ENCODE results near the gene SPTBN1. TPM values are rescaled to one million over a fixed set of nuclear protein-coding genes. Genes with fewer than 3 reads are reported as not detected.
A peak's percentile ranks its signal among the peaks of the same experiment; 100 is the strongest.

The SPTBN1 gene
- total and polyA plus RNA-seq, 2 experiments from 2014 or later = 58.1 to 204 TPM

DNA sequence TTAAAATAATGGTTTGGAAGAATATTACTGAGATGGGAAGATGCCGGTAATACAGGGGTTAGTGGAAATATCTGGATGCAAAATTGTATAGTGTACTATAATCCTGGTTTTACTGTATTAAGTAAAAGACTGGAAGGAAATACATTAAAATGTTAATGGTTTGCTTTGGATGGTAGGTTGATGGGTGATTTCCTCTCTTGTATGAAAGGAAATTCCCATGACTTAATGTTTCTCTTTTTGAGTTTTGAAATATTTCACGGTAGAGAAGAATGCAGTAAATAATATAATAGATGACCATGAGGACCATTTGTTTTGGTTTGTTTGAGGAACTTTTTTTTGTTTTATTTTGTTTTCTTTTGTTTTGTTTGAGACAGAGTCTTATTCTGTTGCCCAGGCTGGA, 8.2 kb downstream of the SPTBN1 start (continued):
- TF ChIP-seq, protein P1, sequence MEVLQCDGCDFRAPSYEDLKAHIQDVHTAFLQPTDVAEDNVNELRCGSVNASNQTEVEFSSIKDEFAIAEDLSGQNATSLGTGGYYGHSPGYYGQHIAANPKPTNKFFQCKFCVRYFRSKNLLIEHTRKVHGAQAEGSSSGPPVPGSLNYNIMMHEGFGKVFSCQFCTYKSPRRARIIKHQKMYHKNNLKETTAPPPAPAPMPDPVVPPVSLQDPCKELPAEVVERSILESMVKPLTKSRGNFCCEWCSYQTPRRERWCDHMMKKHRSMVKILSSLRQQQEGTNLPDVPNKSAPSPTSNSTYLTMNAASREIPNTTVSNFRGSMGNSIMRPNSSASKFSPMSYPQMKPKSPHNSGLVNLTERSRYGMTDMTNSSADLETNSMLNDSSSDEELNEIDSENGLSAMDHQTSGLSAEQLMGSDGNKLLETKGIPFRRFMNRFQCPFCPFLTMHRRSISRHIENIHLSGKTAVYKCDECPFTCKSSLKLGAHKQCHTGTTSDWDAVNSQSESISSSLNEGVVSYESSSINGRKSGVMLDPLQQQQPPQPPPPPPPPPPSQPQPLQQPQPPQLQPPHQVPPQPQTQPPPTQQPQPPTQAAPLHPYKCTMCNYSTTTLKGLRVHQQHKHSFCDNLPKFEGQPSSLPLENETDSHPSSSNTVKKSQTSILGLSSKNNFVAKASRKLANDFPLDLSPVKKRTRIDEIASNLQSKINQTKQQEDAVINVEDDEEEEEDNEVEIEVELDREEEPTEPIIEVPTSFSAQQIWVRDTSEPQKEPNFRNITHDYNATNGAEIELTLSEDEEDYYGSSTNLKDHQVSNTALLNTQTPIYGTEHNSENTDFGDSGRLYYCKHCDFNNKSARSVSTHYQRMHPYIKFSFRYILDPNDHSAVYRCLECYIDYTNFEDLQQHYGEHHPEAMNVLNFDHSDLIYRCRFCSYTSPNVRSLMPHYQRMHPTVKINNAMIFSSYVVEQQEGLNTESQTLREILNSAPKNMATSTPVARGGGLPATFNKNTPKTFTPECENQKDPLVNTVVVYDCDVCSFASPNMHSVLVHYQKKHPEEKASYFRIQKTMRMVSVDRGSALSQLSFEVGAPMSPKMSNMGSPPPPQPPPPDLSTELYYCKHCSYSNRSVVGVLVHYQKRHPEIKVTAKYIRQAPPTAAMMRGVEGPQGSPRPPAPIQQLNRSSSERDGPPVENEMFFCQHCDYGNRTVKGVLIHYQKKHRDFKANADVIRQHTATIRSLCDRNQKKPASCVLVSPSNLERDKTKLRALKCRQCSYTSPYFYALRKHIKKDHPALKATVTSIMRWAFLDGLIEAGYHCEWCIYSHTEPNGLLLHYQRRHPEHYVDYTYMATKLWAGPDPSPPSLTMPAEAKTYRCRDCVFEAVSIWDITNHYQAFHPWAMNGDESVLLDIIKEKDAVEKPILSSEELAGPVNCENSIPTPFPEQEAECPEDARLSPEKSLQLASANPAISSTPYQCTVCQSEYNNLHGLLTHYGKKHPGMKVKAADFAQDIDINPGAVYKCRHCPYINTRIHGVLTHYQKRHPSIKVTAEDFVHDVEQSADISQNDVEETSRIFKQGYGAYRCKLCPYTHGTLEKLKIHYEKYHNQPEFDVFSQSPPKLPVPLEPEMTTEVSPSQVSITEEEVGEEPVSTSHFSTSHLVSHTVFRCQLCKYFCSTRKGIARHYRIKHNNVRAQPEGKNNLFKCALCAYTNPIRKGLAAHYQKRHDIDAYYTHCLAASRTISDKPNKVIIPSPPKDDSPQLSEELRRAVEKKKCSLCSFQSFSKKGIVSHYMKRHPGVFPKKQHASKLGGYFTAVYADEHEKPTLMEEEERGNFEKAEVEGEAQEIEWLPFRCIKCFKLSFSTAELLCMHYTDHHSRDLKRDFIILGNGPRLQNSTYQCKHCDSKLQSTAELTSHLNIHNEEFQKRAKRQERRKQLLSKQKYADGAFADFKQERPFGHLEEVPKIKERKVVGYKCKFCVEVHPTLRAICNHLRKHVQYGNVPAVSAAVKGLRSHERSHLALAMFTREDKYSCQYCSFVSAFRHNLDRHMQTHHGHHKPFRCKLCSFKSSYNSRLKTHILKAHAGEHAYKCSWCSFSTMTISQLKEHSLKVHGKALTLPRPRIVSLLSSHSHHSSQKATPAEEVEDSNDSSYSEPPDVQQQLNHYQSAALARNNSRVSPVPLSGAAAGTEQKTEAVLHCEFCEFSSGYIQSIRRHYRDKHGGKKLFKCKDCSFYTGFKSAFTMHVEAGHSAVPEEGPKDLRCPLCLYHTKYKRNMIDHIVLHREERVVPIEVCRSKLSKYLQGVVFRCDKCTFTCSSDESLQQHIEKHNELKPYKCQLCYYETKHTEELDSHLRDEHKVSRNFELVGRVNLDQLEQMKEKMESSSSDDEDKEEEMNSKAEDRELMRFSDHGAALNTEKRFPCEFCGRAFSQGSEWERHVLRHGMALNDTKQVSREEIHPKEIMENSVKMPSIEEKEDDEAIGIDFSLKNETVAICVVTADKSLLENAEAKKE (CRISPR knock-in tag; IDR thresholded peaks at IDR 0.05) = no peak
- TF ChIP-seq JUNB (IDR thresholded peaks at IDR 0.05; ENCODE audit: unreplicated experiment) (no peak), STAT1 (IDR thresholded peaks at IDR 0.05; ENCODE audit: unreplicated experiment) (no peak), EZH2phosphoT487 (IDR thresholded peaks at IDR 0.05; ENCODE audit: unreplicated experiment) (no peak)
- TF ChIP-seq, protein P2, sequence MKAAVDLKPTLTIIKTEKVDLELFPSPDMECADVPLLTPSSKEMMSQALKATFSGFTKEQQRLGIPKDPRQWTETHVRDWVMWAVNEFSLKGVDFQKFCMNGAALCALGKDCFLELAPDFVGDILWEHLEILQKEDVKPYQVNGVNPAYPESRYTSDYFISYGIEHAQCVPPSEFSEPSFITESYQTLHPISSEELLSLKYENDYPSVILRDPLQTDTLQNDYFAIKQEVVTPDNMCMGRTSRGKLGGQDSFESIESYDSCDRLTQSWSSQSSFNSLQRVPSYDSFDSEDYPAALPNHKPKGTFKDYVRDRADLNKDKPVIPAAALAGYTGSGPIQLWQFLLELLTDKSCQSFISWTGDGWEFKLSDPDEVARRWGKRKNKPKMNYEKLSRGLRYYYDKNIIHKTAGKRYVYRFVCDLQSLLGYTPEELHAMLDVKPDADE (IDR thresholded peaks at IDR 0.05) = no peak

DNA sequence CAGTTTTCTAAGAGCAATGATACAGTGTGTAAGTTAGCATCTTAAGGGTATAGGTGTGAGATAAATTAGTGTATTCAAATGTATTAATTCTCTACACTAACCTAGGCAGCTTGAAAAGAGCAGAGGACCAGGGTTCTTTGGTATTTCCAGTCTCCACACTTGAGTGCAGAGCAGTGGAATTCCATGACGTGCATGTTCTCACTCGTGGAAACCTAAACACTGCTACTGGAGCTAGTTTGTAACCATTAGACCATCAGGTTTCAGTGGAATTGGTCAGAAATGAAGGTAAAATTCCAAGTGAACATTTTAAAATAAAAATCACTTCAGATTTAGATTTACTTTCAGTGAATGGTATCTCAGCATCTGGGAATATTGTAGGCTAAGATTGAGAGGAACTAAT, 9.0 kb downstream of the SPTBN1 start:
- Histone ChIP-seq H3K4me1 (ENCODE audit: insufficient read depth) (peaks cover 9% of the 10 kb centered on the region), H3K27ac (ENCODE audit: low read depth) (no peak overlapping the region), H3K4me3 (no peak overlapping the region), H4K20me1 (replicated peaks; ENCODE audit: insufficient read depth) (0 out of 2 replicates have a peak, but pooled peaks cover under 1% of the 10 kb centered on the region), H3K79me2 (replicated peaks; ENCODE audit: insufficient read depth) (peaks cover 61% of the 10 kb centered on the region), H3K4me2 (no peak overlapping the region), H3K9me2 (ENCODE audit: insufficient read depth) (no peaks in the 10 kb centered on the region), H3F3A (replicated peaks; ENCODE audit: low read depth) (no peaks in the 10 kb centered on the region), H3K36me3 (ENCODE audit: insufficient read depth) (no peaks in the 10 kb centered on the region), H2AFZ (no peak overlapping the region), H3K27me3 (ENCODE audit: insufficient read depth) (no peaks in the 10 kb centered on the region)
- H3K36me3 Mint-ChIP-seq (ENCODE audit: low read depth) = no peaks in the 10 kb centered on the region
- no peaks in the 10 kb centered on the region for H3K27me3 Mint-ChIP-seq (ENCODE audit: insufficient read depth, low read depth, poor library complexity)
- no peak overlapping the region for H3K4me3 Mint-ChIP-seq
- no peaks in the 10 kb centered on the region for H3K9me3 Mint-ChIP-seq
- no peak for ATAC-seq
- peaks cover 25% of the 10 kb centered on the region for H3K4me1 Mint-ChIP-seq
- 0 out of 2 replicates have a peak overlapping the region, but pooled peaks have one; percentile 32 for H3K27ac Mint-ChIP-seq
- no peak for DNase-seq (ENCODE audit: low spot score)
- TF ChIP-seq POLR2AphosphoS5 (IDR thresholded peaks at IDR 0.05; ENCODE audit: low read depth) = no peak
- TF ChIP-seq, protein P1 (CRISPR knock-in tag; IDR thresholded peaks at IDR 0.05) = no peak
- TF ChIP-seq JUNB (IDR thresholded peaks at IDR 0.05; ENCODE audit: unreplicated experiment) = no peak
- no peak for TF ChIP-seq STAT1 (IDR thresholded peaks at IDR 0.05; ENCODE audit: unreplicated experiment)

All from GM23338 (cell line).